Gastrocnemius medialis (tissue), 4 donors: ENCODE results near the gene CLDN34.

ENCODE experiments used
- POLR2A ChIP-seq, 2 donors: fragments of 450-650 bp; IDR thresholded peaks; one replicate each; pipeline ENCODE4 v1.6.1; 2017; ENCODE audit warnings: antibody characterized with exemption in 2 of 2, mild to moderate bottlenecking in 2 of 2, moderate library complexity in 2 of 2
- TF ChIP-seq, protein P1 (sequence below), 5 experiments: fragments of 450-650 bp in 3 of 5; fragments of 200-600 bp in 2 of 5; sonication (generic) in 2 of 5; IDR thresholded peaks in 4 of 5; conservative IDR thresholded peaks in 1 of 5; 1 replicate in 4 of 5; 2 replicates in 1 of 5; pipeline ENCODE4 v1.5.1; 2016 to 2019; ENCODE audit warnings: antibody characterized with exemption in 5 of 5, mild to moderate bottlenecking in 3 of 5, moderate library complexity in 3 of 5

DNA sequence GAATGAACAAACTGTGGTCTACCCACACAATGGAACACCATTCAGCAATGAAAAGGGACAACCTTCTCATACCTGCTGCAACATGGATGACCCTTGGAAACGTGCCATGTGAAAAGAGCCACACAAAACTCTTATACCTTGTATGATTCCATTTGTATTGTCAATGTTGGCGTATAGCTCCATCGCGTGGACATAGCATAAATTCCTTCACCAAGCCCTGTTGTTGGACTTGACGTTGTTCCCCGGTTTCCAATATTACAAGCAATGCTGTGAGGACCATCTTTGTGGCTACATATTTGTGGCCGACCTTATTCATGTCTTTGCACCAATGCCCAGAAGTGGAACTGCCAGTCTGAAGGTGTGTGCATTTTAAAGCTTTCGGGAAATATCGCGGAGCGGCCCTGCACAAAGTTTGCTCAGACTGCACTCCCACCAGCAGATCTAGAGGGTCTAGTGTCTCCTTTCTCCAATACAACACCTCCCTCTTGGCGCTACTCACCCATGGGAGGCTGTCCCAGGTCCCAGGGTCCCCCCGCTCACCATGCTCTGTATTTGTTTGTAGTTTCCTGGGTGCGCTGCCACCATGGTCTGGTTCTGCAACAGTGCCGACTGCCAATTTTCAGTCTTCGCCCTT is at the start of gene CLDN34:
- TF ChIP-seq, protein P1, sequence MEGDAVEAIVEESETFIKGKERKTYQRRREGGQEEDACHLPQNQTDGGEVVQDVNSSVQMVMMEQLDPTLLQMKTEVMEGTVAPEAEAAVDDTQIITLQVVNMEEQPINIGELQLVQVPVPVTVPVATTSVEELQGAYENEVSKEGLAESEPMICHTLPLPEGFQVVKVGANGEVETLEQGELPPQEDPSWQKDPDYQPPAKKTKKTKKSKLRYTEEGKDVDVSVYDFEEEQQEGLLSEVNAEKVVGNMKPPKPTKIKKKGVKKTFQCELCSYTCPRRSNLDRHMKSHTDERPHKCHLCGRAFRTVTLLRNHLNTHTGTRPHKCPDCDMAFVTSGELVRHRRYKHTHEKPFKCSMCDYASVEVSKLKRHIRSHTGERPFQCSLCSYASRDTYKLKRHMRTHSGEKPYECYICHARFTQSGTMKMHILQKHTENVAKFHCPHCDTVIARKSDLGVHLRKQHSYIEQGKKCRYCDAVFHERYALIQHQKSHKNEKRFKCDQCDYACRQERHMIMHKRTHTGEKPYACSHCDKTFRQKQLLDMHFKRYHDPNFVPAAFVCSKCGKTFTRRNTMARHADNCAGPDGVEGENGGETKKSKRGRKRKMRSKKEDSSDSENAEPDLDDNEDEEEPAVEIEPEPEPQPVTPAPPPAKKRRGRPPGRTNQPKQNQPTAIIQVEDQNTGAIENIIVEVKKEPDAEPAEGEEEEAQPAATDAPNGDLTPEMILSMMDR (IDR thresholded peaks at IDR 0.05 in 4 of 5, conservative IDR thresholded peaks at IDR 0.05 in 1 of 5): no peak
- no peak for TF ChIP-seq POLR2A (IDR thresholded peaks at IDR 0.05)
